SK-N-SH (cell line): ENCODE results near the gene AR. TPM values are rescaled to one million over a fixed set of nuclear protein-coding genes. Genes with fewer than 3 reads are reported as not detected.

ENCODE experiments used
- CTCF ChIA-PET: fragments of 300-600, 350-600 bp; formaldehyde crosslinking; extraction: SDS; loops from one replicate; lab custom pipeline; 2021; lab: Yijun Ruan, JAX
- POLR2A ChIA-PET: fragments of 350-600 bp; sonication (Branson Sonifier 250); formaldehyde crosslinking; extraction: SDS; loops from one replicate; lab custom pipeline; 2020; ENCODE audit warnings: antibody characterized with exemption, inconsistent platforms; lab: Yijun Ruan, JAX
- DNase-seq: peaks from one replicate; pipeline ENCODE4 v3.0.0; 2012
- H2AFZ ChIP-seq: fragments of 200-600 bp; sonication (generic); 2 replicates; pipeline ENCODE4 v1.8.1; 2016; ENCODE audit warnings: antibody characterized with exemption, mild to moderate bottlenecking, low read depth
- H3F3A ChIP-seq: fragments of 200-600 bp; sonication (generic); replicated peaks from 2 replicates; pipeline ENCODE3; 2016; ENCODE audit warnings: antibody characterized with exemption, mild to moderate bottlenecking; ENCODE audit not compliant: insufficient read depth
- H3K27ac ChIP-seq, 2 experiments: fragments of 200-500 bp in 1 of 2; fragments of 200-600 bp in 1 of 2; sonication (Bioruptor generic) in 1 of 2; sonication (generic), shearing (Covaris generic) in 1 of 2; 2 replicates each; pipeline versions ENCODE4 v1.5.1 to v1.6.1; 2014 to 2016; ENCODE audit warnings: low read depth in 2 of 2, inconsistent platforms in 1 of 2, low read length in 1 of 2, mild to moderate bottlenecking in 1 of 2, mixed read lengths in 1 of 2
- H3K27me3 ChIP-seq: fragments of 200-600 bp; sonication (generic), shearing (Covaris generic); 2 replicates; pipeline ENCODE4 v1.6.1; 2016; ENCODE audit warnings: mixed run types; ENCODE audit not compliant: insufficient read depth
- H3K36me3 ChIP-seq, 2 experiments: fragments of 200-500 bp in 1 of 2; fragments of 200-600 bp in 1 of 2; sonication (Bioruptor generic) in 1 of 2; sonication (generic) in 1 of 2; replicated peaks in 1 of 2; 2 replicates each; pipeline versions ENCODE3 to v1.5.1; 2014 to 2016; ENCODE audit warnings: low read length in 1 of 2, mild to moderate bottlenecking in 1 of 2; ENCODE audit not compliant: insufficient read depth in 2 of 2, control insufficient read depth in 1 of 2
- H3K4me1 ChIP-seq, 2 experiments: fragments of 200-500 bp in 1 of 2; fragments of 200-600 bp in 1 of 2; sonication (Bioruptor generic) in 1 of 2; sonication (generic), shearing (Covaris generic) in 1 of 2; 2 replicates each; pipeline versions ENCODE4 v1.5.1 to v1.6.1; 2014 to 2016; ENCODE audit warnings: low read depth in 1 of 2, low read length in 1 of 2, mixed run types in 1 of 2; ENCODE audit not compliant: insufficient read depth in 2 of 2, control insufficient read depth in 1 of 2
- H3K4me2 ChIP-seq: fragments of 200-600 bp; sonication (generic), shearing (Covaris generic); 2 replicates; pipeline ENCODE4 v1.6.1; 2017; ENCODE audit warnings: mixed run types
- H3K4me3 ChIP-seq, 2 experiments: fragments of 200-500 bp in 1 of 2; fragments of 200-600 bp in 1 of 2; sonication (Bioruptor generic) in 1 of 2; sonication (generic), shearing (Covaris generic) in 1 of 2; 2 replicates each; pipeline versions ENCODE4 v1.5.1 to v1.8.1; 2014 to 2016; ENCODE audit warnings: low read depth in 2 of 2, inconsistent platforms in 1 of 2, low read length in 1 of 2, mild to moderate bottlenecking in 1 of 2, mixed read lengths in 1 of 2, moderate library complexity in 1 of 2
- H3K79me2 ChIP-seq: fragments of 200-600 bp; sonication (generic); 2 replicates; pipeline ENCODE4 v1.8.1; 2017; ENCODE audit warnings: mild to moderate bottlenecking; ENCODE audit not compliant: insufficient read depth
- H3K9ac ChIP-seq: fragments of 200-600 bp; sonication (generic); 2 replicates; pipeline ENCODE4 v1.6.1; 2017; ENCODE audit warnings: mixed run types
- H3K9me2 ChIP-seq: fragments of 200-600 bp; sonication (generic); 2 replicates; pipeline ENCODE4 v1.6.1; 2017; ENCODE audit warnings: mixed run types
- H3K9me3 ChIP-seq: fragments of 200-600 bp; sonication (generic); 2 replicates; pipeline ENCODE4 v1.6.1; 2017; ENCODE audit warnings: mixed run types, mild to moderate bottlenecking, moderate library complexity
- H4K20me1 ChIP-seq: fragments of 200-600 bp; sonication (generic); 2 replicates; pipeline ENCODE4 v1.6.1; 2017; ENCODE audit warnings: mild to moderate bottlenecking, mixed run types; ENCODE audit not compliant: insufficient read depth
- ELF1 ChIP-seq: IDR thresholded peaks from 2 replicates; pipeline ENCODE4 v1.4.0; 2012
- EP300 ChIP-seq, 2 experiments: IDR thresholded peaks; 2 replicates each; pipeline versions ENCODE4 v1.4.0 to v1.6.1; 2012; ENCODE audit warnings: borderline replicate concordance in 1 of 2, low read depth in 1 of 2, low read length in 1 of 2
- EZH2phosphoT487 ChIP-seq: fragments of 200-600 bp; sonication (generic); IDR thresholded peaks from 2 replicates; pipeline ENCODE4 v1.6.1; 2017; ENCODE audit warnings: low read depth, mixed run types, mild to moderate bottlenecking, antibody characterized with exemption, moderate library complexity, borderline replicate concordance
- FOSL2 ChIP-seq: IDR thresholded peaks from 2 replicates; pipeline ENCODE4 v1.4.0; 2012; ENCODE audit warnings: low read depth, mild to moderate bottlenecking, moderate library complexity, borderline replicate concordance
- FOXJ3 ChIP-seq: sonication (generic); formaldehyde crosslinking; IDR thresholded peaks from 2 replicates; pipeline ENCODE4 v1.5.1; 2020; ENCODE audit warnings: mild to moderate bottlenecking, missing genetic modification reagents
- GATA2 ChIP-seq: sonication (generic); formaldehyde crosslinking; IDR thresholded peaks from 2 replicates; pipeline ENCODE4 v1.5.0; 2020; ENCODE audit warnings: mild to moderate bottlenecking, missing genetic modification reagents
- MEF2A ChIP-seq: IDR thresholded peaks from 2 replicates; pipeline ENCODE4 v1.4.0; 2012; ENCODE audit warnings: low read depth, borderline replicate concordance
- MXI1 ChIP-seq: IDR thresholded peaks from 2 replicates; pipeline ENCODE4 v1.6.1; 2012; ENCODE audit warnings: mild to moderate bottlenecking, low read depth, low read length, improper control_type of control experiment
- POLR2AphosphoS5 ChIP-seq: IDR thresholded peaks from 2 replicates; pipeline ENCODE4 v1.6.1; 2012; ENCODE audit warnings: low read depth, low read length
- SIN3A ChIP-seq: IDR thresholded peaks from 2 replicates; pipeline ENCODE4 v1.6.1; 2012; ENCODE audit warnings: low read depth, mild to moderate bottlenecking, low read length, moderate library complexity, borderline replicate concordance
- SMC3 ChIP-seq: IDR thresholded peaks from 2 replicates; pipeline ENCODE4 v1.6.1; 2012; ENCODE audit warnings: low read depth, low read length, improper control_type of control experiment
- TAF1 ChIP-seq: IDR thresholded peaks from 2 replicates; pipeline ENCODE4 v1.6.1; 2012; ENCODE audit warnings: low read depth, mild to moderate bottlenecking, low read length, moderate library complexity, borderline replicate concordance
- TCF12 ChIP-seq: IDR thresholded peaks from 2 replicates; pipeline ENCODE4 v1.4.0; 2012
- TEAD4 ChIP-seq: IDR thresholded peaks from 2 replicates; pipeline ENCODE4 v1.4.0; 2012; ENCODE audit warnings: mild to moderate bottlenecking, borderline replicate concordance; ENCODE audit not compliant: insufficient read depth
- WGBS: methylation state at CpG from one replicate; pipeline ENCODE4 v1.1.6; 2017; ENCODE audit warnings: low lambda C conversion rate; 5-methylcytosine and 5-hydroxymethylcytosine counted together
- polyA plus RNA-seq, 3 experiments: library from polyadenylated mRNA; depleted of rRNA; stranded (reverse); fragments of >200 nt; gene quantifications; 2 replicates each; pipeline ENCODE4 v1.2.3, GENCODE V29; 2012
- TF ChIP-seq, protein P1 (sequence below): fragments of 150-350 bp; IDR thresholded peaks from 2 replicates; pipeline ENCODE4 v1.6.1; 2016; ENCODE audit warnings: mild to moderate bottlenecking, low read depth, low read length
- TF ChIP-seq, protein P2 (sequence below): IDR thresholded peaks from 2 replicates; pipeline ENCODE4 v1.4.0; 2012; ENCODE audit warnings: low read depth
- TF ChIP-seq, protein P3 (sequence below): IDR thresholded peaks from 2 replicates; pipeline ENCODE4 v1.4.0; 2012; ENCODE audit warnings: low read depth, borderline replicate concordance
- TF ChIP-seq, protein P4 (sequence below): IDR thresholded peaks from 2 replicates; pipeline ENCODE4 v1.6.1; 2012; ENCODE audit warnings: mild to moderate bottlenecking, low read depth, low read length, moderate library complexity
- TF ChIP-seq, protein P5 (sequence below): IDR thresholded peaks from 2 replicates; pipeline ENCODE4 v1.4.0; 2012; ENCODE audit warnings: low read depth, borderline replicate concordance

The AR gene
- polyA plus RNA-seq, 1 of the 3 experiments (the other 2 are of a cell fraction), result not detected

DNA sequence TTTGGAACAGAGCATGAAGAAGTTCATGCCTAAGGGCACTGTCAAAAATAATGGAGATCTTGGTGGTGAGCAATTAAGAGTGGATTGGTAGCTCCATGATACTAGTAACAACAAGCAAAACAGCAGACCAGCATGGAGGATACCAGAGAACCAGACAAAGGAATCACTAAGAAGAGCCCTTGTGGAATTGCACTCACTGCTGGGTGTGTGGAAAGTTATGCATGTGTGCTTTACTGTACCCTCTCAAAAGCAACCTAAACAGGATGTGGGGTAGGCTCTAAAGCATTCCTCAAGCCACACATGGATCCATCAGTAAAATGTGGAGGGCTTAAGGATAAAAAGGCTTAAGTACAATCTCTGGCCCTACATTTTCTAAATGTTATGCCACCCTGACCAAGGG lies 69.5 kb downstream of the AR start:
- no peaks in the 10 kb centered on the region for H4K20me1 ChIP-seq
- H3K4me3 ChIP-seq, result no peak overlapping the region
- H3K27ac ChIP-seq, result no peak overlapping the region
- H3K4me1 ChIP-seq, result no peaks in the 10 kb centered on the region
- DNase-seq, result no peak
- H3K4me2 ChIP-seq, result no peak overlapping the region
- ChIA-PET CTCF (no interaction called here), POLR2A (no interaction called here)
- H3K27me3 ChIP-seq, result no peaks in the 10 kb centered on the region
- no peak overlapping the region for H2AFZ ChIP-seq
- peaks cover 11% of the 10 kb centered on the region; the same call in 1 of the 2 replicates for H3K9me3 ChIP-seq
- no peak overlapping the region for H3K9ac ChIP-seq
- H3K9me2 ChIP-seq, result no peaks in the 10 kb centered on the region
- H3F3A ChIP-seq, result peaks cover 5% of the 10 kb centered on the region
- peaks cover 0 to 2% of the 10 kb centered on the region in 2 experiments for H3K36me3 ChIP-seq
- TF ChIP-seq GATA2 (CRISPR knock-in tag), result no peak
- no peaks in the 10 kb centered on the region for H3K79me2 ChIP-seq

DNA sequence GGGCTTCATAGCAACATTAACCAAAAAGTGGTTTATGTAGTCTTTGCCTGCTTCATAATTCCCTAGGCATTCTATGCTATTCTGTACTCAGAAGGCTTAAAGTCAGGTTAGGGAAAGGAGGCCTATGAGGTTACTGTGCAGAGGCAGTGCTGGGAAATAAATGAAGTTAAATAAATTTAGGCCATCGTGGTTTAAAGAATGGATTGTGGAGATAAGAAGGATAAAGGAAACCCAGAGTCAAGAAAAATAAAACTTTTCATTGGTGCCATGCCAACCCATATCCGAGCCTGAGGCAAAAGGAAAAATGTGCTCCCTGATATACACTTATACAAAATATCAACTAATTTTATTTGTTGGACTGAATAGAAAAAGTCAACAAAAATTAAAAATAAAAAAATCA lies 70.2 kb downstream of the AR start:
- H3K4me1 ChIP-seq, result no peaks in the 10 kb centered on the region
- H3K27me3 ChIP-seq, result no peaks in the 10 kb centered on the region
- H3K79me2 ChIP-seq, result no peaks in the 10 kb centered on the region
- no peaks in the 10 kb centered on the region for H3K9me2 ChIP-seq
- no peak overlapping the region for H3K4me2 ChIP-seq
- POLR2A ChIA-PET, result no interaction called here
- H3K4me3 ChIP-seq, result no peak overlapping the region
- CTCF ChIA-PET, result no interaction called here
- no peak for DNase-seq
- peaks cover 11% of the 10 kb centered on the region; the same call in 1 of the 2 replicates for H3K9me3 ChIP-seq
- peaks cover 0 to 2% of the 10 kb centered on the region in 2 experiments for H3K36me3 ChIP-seq
- no peak overlapping the region for H2AFZ ChIP-seq
- no peak overlapping the region for H3K27ac ChIP-seq
- H3F3A ChIP-seq, result peaks cover 5% of the 10 kb centered on the region
- H4K20me1 ChIP-seq, result no peaks in the 10 kb centered on the region
- H3K9ac ChIP-seq, result no peak overlapping the region
- 0% methylated on average over 2 of the region's 2 CpGs for WGBS
- TF ChIP-seq, protein P1, sequence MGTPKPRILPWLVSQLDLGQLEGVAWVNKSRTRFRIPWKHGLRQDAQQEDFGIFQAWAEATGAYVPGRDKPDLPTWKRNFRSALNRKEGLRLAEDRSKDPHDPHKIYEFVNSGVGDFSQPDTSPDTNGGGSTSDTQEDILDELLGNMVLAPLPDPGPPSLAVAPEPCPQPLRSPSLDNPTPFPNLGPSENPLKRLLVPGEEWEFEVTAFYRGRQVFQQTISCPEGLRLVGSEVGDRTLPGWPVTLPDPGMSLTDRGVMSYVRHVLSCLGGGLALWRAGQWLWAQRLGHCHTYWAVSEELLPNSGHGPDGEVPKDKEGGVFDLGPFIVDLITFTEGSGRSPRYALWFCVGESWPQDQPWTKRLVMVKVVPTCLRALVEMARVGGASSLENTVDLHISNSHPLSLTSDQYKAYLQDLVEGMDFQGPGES, result no peak
- TF ChIP-seq FOSL2 (no peak), EZH2phosphoT487 (no peak), MXI1 (no peak), TEAD4 (no peak), POLR2AphosphoS5 (no peak), MEF2A (no peak), TAF1 (no peak), SMC3 (no peak), ELF1 (no peak), EP300 (IDR thresholded peaks at IDR 0.05; ENCODE audit: borderline replicate concordance in 1 of 2, low read depth in 1 of 2, low read length in 1 of 2) (no peak), SIN3A (no peak), FOXJ3 (CRISPR knock-in tag) (no peak), TCF12 (no peak)
- TF ChIP-seq, protein P2, sequence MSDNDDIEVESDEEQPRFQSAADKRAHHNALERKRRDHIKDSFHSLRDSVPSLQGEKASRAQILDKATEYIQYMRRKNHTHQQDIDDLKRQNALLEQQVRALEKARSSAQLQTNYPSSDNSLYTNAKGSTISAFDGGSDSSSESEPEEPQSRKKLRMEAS, result no peak
- TF ChIP-seq, protein P3, sequence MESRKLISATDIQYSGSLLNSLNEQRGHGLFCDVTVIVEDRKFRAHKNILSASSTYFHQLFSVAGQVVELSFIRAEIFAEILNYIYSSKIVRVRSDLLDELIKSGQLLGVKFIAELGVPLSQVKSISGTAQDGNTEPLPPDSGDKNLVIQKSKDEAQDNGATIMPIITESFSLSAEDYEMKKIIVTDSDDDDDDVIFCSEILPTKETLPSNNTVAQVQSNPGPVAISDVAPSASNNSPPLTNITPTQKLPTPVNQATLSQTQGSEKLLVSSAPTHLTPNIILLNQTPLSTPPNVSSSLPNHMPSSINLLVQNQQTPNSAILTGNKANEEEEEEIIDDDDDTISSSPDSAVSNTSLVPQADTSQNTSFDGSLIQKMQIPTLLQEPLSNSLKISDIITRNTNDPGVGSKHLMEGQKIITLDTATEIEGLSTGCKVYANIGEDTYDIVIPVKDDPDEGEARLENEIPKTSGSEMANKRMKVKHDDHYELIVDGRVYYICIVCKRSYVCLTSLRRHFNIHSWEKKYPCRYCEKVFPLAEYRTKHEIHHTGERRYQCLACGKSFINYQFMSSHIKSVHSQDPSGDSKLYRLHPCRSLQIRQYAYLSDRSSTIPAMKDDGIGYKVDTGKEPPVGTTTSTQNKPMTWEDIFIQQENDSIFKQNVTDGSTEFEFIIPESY, result no peak
- TF ChIP-seq, protein P4, sequence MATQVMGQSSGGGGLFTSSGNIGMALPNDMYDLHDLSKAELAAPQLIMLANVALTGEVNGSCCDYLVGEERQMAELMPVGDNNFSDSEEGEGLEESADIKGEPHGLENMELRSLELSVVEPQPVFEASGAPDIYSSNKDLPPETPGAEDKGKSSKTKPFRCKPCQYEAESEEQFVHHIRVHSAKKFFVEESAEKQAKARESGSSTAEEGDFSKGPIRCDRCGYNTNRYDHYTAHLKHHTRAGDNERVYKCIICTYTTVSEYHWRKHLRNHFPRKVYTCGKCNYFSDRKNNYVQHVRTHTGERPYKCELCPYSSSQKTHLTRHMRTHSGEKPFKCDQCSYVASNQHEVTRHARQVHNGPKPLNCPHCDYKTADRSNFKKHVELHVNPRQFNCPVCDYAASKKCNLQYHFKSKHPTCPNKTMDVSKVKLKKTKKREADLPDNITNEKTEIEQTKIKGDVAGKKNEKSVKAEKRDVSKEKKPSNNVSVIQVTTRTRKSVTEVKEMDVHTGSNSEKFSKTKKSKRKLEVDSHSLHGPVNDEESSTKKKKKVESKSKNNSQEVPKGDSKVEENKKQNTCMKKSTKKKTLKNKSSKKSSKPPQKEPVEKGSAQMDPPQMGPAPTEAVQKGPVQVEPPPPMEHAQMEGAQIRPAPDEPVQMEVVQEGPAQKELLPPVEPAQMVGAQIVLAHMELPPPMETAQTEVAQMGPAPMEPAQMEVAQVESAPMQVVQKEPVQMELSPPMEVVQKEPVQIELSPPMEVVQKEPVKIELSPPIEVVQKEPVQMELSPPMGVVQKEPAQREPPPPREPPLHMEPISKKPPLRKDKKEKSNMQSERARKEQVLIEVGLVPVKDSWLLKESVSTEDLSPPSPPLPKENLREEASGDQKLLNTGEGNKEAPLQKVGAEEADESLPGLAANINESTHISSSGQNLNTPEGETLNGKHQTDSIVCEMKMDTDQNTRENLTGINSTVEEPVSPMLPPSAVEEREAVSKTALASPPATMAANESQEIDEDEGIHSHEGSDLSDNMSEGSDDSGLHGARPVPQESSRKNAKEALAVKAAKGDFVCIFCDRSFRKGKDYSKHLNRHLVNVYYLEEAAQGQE, result no peak
- TF ChIP-seq, protein P5, sequence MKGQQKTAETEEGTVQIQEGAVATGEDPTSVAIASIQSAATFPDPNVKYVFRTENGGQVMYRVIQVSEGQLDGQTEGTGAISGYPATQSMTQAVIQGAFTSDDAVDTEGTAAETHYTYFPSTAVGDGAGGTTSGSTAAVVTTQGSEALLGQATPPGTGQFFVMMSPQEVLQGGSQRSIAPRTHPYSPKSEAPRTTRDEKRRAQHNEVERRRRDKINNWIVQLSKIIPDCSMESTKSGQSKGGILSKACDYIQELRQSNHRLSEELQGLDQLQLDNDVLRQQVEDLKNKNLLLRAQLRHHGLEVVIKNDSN, result no peak
